HEK293 (cell line): ENCODE results near the gene F2R.

Experiments used
- CTCF ChIA-PET: fragments of 350-600 bp; formaldehyde crosslinking; extraction: SDS; loops from one replicate; lab custom pipeline; 2021; ENCODE audit warnings: antibody characterized with exemption; lab: Yijun Ruan, JAX
- POLR2A ChIA-PET: fragments of 300-600 bp; formaldehyde crosslinking; extraction: SDS; loops from one replicate; lab custom pipeline; 2020; ENCODE audit warnings: antibody characterized with exemption, inconsistent platforms; lab: Yijun Ruan, JAX
- H3K27ac ChIP-seq: fragments of 200-500 bp; sonication (Bioruptor generic); 2 replicates; pipeline ENCODE4 v1.5.1; 2014; ENCODE audit warnings: low read depth, low read length, control low read depth, inconsistent platforms; ENCODE audit errors: extremely low read depth
- H3K36me3 ChIP-seq, 2 experiments: fragments of 200-500 bp in 1 of 2; sonication (Bioruptor generic) in 1 of 2; 1 replicate in 1 of 2; 2 replicates in 1 of 2; pipeline ENCODE4 v1.5.1; 2014 to 2017; ENCODE audit warnings: inconsistent platforms in 2 of 2, low read length in 2 of 2; ENCODE audit not compliant: control insufficient read depth in 2 of 2, insufficient read depth in 1 of 2
- H3K4me1 ChIP-seq: fragments of 200-500 bp; sonication (Bioruptor generic); 2 replicates; pipeline ENCODE4 v1.5.1; 2014; ENCODE audit warnings: mild to moderate bottlenecking, low read length, inconsistent platforms; ENCODE audit not compliant: control insufficient read depth, insufficient read depth
- H3K4me3 ChIP-seq: 2 replicates; pipeline ENCODE4 v1.5.1; 2011; ENCODE audit warnings: low read depth, mild to moderate bottlenecking, control low read depth, low read length, moderate library complexity
- H3K9me3 ChIP-seq: fragments of 200-500 bp; sonication (Bioruptor generic); 2 replicates; pipeline ENCODE4 v1.5.1; 2014; ENCODE audit warnings: low read depth, low read length, inconsistent platforms; ENCODE audit not compliant: control insufficient read depth, insufficient read depth
- KLF10 ChIP-seq: fragments of 450-650 bp; IDR thresholded peaks from 2 replicates; pipeline ENCODE4 v1.5.1; 2018; ENCODE audit warnings: missing biosample characterization, mild to moderate bottlenecking, missing genetic modification characterization
- REST ChIP-seq: fragments of 450-650 bp; formaldehyde crosslinking; IDR thresholded peaks from 2 replicates; pipeline ENCODE4 v1.5.1; 2016; ENCODE audit warnings: missing biosample characterization, missing genetic modification characterization
- SCRT2 ChIP-seq: fragments of 450-650 bp; formaldehyde crosslinking; IDR thresholded peaks from 2 replicates; pipeline ENCODE4 v1.5.1; 2016; ENCODE audit warnings: missing biosample characterization, missing genetic modification characterization
- SETDB1 ChIP-seq: IDR thresholded peaks from one replicate; pipeline ENCODE4 v1.6.1; 2017; ENCODE audit warnings: mild to moderate bottlenecking, low read length, moderate library complexity, mixed read lengths; ENCODE audit not compliant: insufficient read length
- SP2 ChIP-seq: fragments of 450-650 bp; formaldehyde crosslinking; IDR thresholded peaks from 2 replicates; pipeline ENCODE4 v1.5.1; 2016; ENCODE audit warnings: missing biosample characterization, missing genetic modification characterization
- ZBTB6 ChIP-seq: fragments of 450-650 bp; formaldehyde crosslinking; IDR thresholded peaks from 2 replicates; pipeline ENCODE4 v1.5.1; 2017; ENCODE audit warnings: missing biosample characterization, missing genetic modification characterization
- ZEB2 ChIP-seq: fragments of 450-650 bp; formaldehyde crosslinking; IDR thresholded peaks from 2 replicates; pipeline ENCODE4 v1.5.1; 2016; ENCODE audit warnings: missing biosample characterization, missing genetic modification characterization
- ZFHX2 ChIP-seq: fragments of 450-650 bp; formaldehyde crosslinking; conservative IDR thresholded peaks from 2 replicates; pipeline ENCODE4 v1.5.1; 2016; ENCODE audit warnings: missing biosample characterization, missing genetic modification characterization
- ZNF114 ChIP-seq: fragments of 450-650 bp; formaldehyde crosslinking; IDR thresholded peaks from 2 replicates; pipeline ENCODE4 v1.5.0; 2017; ENCODE audit warnings: missing biosample characterization, missing genetic modification characterization
- ZNF121 ChIP-seq: fragments of 450-650 bp; formaldehyde crosslinking; IDR thresholded peaks from 2 replicates; pipeline ENCODE4 v1.5.1; 2016; ENCODE audit warnings: missing biosample characterization, missing genetic modification characterization
- ZNF16 ChIP-seq: fragments of 450-650 bp; formaldehyde crosslinking; IDR thresholded peaks from 2 replicates; pipeline ENCODE4 v1.5.1; 2016; ENCODE audit warnings: low read depth, missing biosample characterization, missing genetic modification characterization
- ZNF2 ChIP-seq: fragments of 450-650 bp; formaldehyde crosslinking; IDR thresholded peaks from 2 replicates; pipeline ENCODE4 v1.5.1; 2016; ENCODE audit warnings: missing biosample characterization, missing genetic modification characterization
- ZNF211 ChIP-seq: fragments of 450-650 bp; formaldehyde crosslinking; IDR thresholded peaks from 2 replicates; pipeline ENCODE4 v1.5.1; 2016; ENCODE audit warnings: low read depth, missing biosample characterization, missing genetic modification characterization
- ZNF221 ChIP-seq: fragments of 450-650 bp; formaldehyde crosslinking; IDR thresholded peaks from 2 replicates; pipeline ENCODE4 v1.5.1; 2017; ENCODE audit warnings: missing biosample characterization, missing genetic modification characterization, borderline replicate concordance
- ZNF223 ChIP-seq: fragments of 450-650 bp; formaldehyde crosslinking; IDR thresholded peaks from 2 replicates; pipeline ENCODE4 v1.5.1; 2016; ENCODE audit warnings: missing biosample characterization, missing genetic modification characterization
- ZNF350 ChIP-seq: fragments of 450-650 bp; formaldehyde crosslinking; IDR thresholded peaks from 2 replicates; pipeline ENCODE4 v1.5.0; 2017; ENCODE audit warnings: missing biosample characterization, mild to moderate bottlenecking, missing genetic modification characterization
- ZNF501 ChIP-seq: fragments of 450-650 bp; formaldehyde crosslinking; IDR thresholded peaks from 2 replicates; pipeline ENCODE4 v1.5.1; 2016; ENCODE audit warnings: missing biosample characterization, missing genetic modification characterization
- ZNF555 ChIP-seq: fragments of 450-650 bp; formaldehyde crosslinking; conservative IDR thresholded peaks from 2 replicates; pipeline ENCODE4 v1.5.1; 2017; ENCODE audit warnings: missing biosample characterization, mild to moderate bottlenecking, missing genetic modification characterization, inconsistent platforms
- ZNF600 ChIP-seq: fragments of 450-650 bp; formaldehyde crosslinking; IDR thresholded peaks from 2 replicates; pipeline ENCODE4 v1.5.1; 2016; ENCODE audit warnings: missing biosample characterization, missing genetic modification characterization
- ZNF654 ChIP-seq: fragments of 450-650 bp; formaldehyde crosslinking; IDR thresholded peaks from 2 replicates; pipeline ENCODE4 v1.5.1; 2016; ENCODE audit warnings: low read depth, missing biosample characterization, missing genetic modification characterization
- ZNF658 ChIP-seq: fragments of 450-650 bp; formaldehyde crosslinking; IDR thresholded peaks from 2 replicates; pipeline ENCODE4; 2016; ENCODE audit warnings: missing biosample characterization, missing genetic modification characterization
- ZNF692 ChIP-seq: fragments of 450-650 bp; formaldehyde crosslinking; IDR thresholded peaks from 2 replicates; pipeline ENCODE4 v1.5.1; 2016; ENCODE audit warnings: missing biosample characterization, missing genetic modification characterization
- ZNF704 ChIP-seq: fragments of 450-650 bp; formaldehyde crosslinking; IDR thresholded peaks from 2 replicates; pipeline ENCODE4 v1.5.1; 2016; ENCODE audit warnings: missing biosample characterization, missing genetic modification characterization
- ZNF76 ChIP-seq: fragments of 450-650 bp; formaldehyde crosslinking; IDR thresholded peaks from 2 replicates; pipeline ENCODE4; 2016; ENCODE audit warnings: low read depth, missing biosample characterization, missing genetic modification characterization, borderline replicate concordance
- ZSCAN5A ChIP-seq: fragments of 450-650 bp; formaldehyde crosslinking; IDR thresholded peaks from 2 replicates; pipeline ENCODE4 v1.5.1; 2016; ENCODE audit warnings: missing biosample characterization, missing genetic modification characterization

The F2R gene

GRCh38 chr5:76693141-76693540, 22.8 kb upstream of the F2R start (continued):
- TF ChIP-seq ZNF692 (tag by site-specific recombination), result no peak
- TF ChIP-seq ZEB2, result no peak
- TF ChIP-seq ZSCAN5A (tag by site-specific recombination), result no peak
- no peak for TF ChIP-seq ZNF501
- no peak for TF ChIP-seq SCRT2 (tag by site-specific recombination)
- no peak for TF ChIP-seq ZFHX2 (tag by site-specific recombination)
- no peak for TF ChIP-seq ZNF2

GRCh38 chr5:76694317-76694716, 21.6 kb upstream of the F2R start:
- ChIA-PET POLR2A (no interaction called here), CTCF (interaction anchor here (0.5 kb wide), 1 partner anchor 19 kb away, joined by 4 read pairs; no protein-coding TSS in a partner anchor)
- TF ChIP-seq ZNF223 (no peak), ZBTB6 (tag by site-specific recombination) (no peak), ZNF350 (tag by site-specific recombination) (no peak), SETDB1 (no peak), SP2 (tag by site-specific recombination) (no peak), ZNF76 (tag by site-specific recombination) (no peak), ZNF555 (no peak), ZNF121 (no peak), ZNF654 (tag by site-specific recombination) (no peak), ZNF658 (tag by site-specific recombination) (no peak), REST (tag by site-specific recombination) (no peak), ZNF16 (tag by site-specific recombination) (no peak), KLF10 (no peak), ZNF221 (tag by site-specific recombination) (no peak), ZNF692 (tag by site-specific recombination) (no peak), ZNF704 (tag by site-specific recombination) (no peak), ZNF600 (no peak), ZNF114 (no peak), ZNF211 (no peak)

More at GRCh38 chr5:76694317-76694716, 21.6 kb upstream of the F2R start:
- H3K4me3 ChIP-seq, result no peak overlapping the region
- peaks cover 5% of the 10 kb centered on the region; the same call in 1 of the 2 replicates for H3K4me1 ChIP-seq
- no peaks in the 10 kb centered on the region for H3K36me3 ChIP-seq
- no peaks in the 10 kb centered on the region for H3K9me3 ChIP-seq
- H3K27ac ChIP-seq, result no peak overlapping the region
